ENCODE data around the gene ZNF276. TPM values are rescaled to one million over a fixed set of nuclear protein-coding genes. Genes with fewer than 3 reads are reported as not detected.
"Not testable (repeated sequence)": the region's sequence is repeated elsewhere in the genome, so short reads cannot be mapped to it uniquely, and the experiment has no call there.

Gene ZNF276
- 25.5 TPM for polyA plus RNA-seq (ENCODE audit: insufficient read length)

GRCh38 chr16:89720813-89721545, at the start of gene ZNF276, which contains the start of gene VPS9D1:
TSS of gene ZNF276 (plus strand) at chr16:89721537. CDS start at chr16:89721641, 104 bp downstream.
TSS of gene VPS9D1 (minus strand) at chr16:89720898. CDS start at chr16:89720861, 37 bp downstream.
- peak; percentile 84 for DNase-seq

- DNase-seq, result not testable (repeated sequence)
Observed at GRCh38 chr16:89671565-89671964, 49.8 kb upstream of the ZNF276 start.

GRCh38 chr16:89672177-89672941, 49.0 kb upstream of the ZNF276 start:
- no peak for DNase-seq

GRCh38 chr16:89678258-89678657, 43.1 kb upstream of the ZNF276 start:
- no peak for DNase-seq

GRCh38 chr16:89685916-89686315, 35.4 kb upstream of the ZNF276 start:
- DNase-seq, result no peak

GRCh38 chr16:89686520-89687091, 34.7 kb upstream of the ZNF276 start, which contains the start of gene CDK10:
TSS of gene CDK10 (plus strand) at chr16:89686689. CDS start at chr16:89686711, 22 bp downstream.
- peak; percentile 94 for DNase-seq

GRCh38 chr16:89687092-89687940, 34.0 kb upstream of the ZNF276 start:
- DNase-seq, result no peak

- DNase-seq, result no peak
Observed at GRCh38 chr16:89688395-89688794, 32.9 kb upstream of the ZNF276 start.

GRCh38 chr16:89689142-89689541, 32.2 kb upstream of the ZNF276 start:
- DNase-seq, result no peak

- DNase-seq, result not testable (repeated sequence)
Observed at GRCh38 chr16:89689621-89690020, 31.7 kb upstream of the ZNF276 start.

- no peak for DNase-seq
Observed at GRCh38 chr16:89690392-89690901, 30.9 kb upstream of the ZNF276 start.

GRCh38 chr16:89691231-89691985, 29.9 kb upstream of the ZNF276 start:
- DNase-seq, result no peak

GRCh38 chr16:89691986-89692569, 29.3 kb upstream of the ZNF276 start:
- DNase-seq, result no peak

- no peak for DNase-seq
Observed at GRCh38 chr16:89693289-89693731, 28.0 kb upstream of the ZNF276 start.

- no peak for DNase-seq
Observed at GRCh38 chr16:89693931-89694783, 27.2 kb upstream of the ZNF276 start.

- not testable (repeated sequence) for DNase-seq
Observed at GRCh38 chr16:89694784-89695085, 26.6 kb upstream of the ZNF276 start.

- DNase-seq, result no peak
Observed at GRCh38 chr16:89695086-89695874, 26.1 kb upstream of the ZNF276 start.

- no peak for DNase-seq
Observed at GRCh38 chr16:89695875-89696669, 25.3 kb upstream of the ZNF276 start.
